HG02610 (cell line): Measurements from ENCODE around the gene TASL.
"Not testable (repeated sequence)": the region's sequence is repeated elsewhere in the genome, so short reads cannot be mapped to it uniquely, and the experiment has no call there.

ENCODE experiments used
- ATAC-seq: cut with Tn5 transposase; IDR thresholded peaks from one replicate; pipeline ENCODE4 v1.9.1; 2021; ENCODE audit warnings: mild to moderate bottlenecking, moderate library complexity; ENCODE audit not compliant: unreplicated experiment

Gene TASL

DNA sequence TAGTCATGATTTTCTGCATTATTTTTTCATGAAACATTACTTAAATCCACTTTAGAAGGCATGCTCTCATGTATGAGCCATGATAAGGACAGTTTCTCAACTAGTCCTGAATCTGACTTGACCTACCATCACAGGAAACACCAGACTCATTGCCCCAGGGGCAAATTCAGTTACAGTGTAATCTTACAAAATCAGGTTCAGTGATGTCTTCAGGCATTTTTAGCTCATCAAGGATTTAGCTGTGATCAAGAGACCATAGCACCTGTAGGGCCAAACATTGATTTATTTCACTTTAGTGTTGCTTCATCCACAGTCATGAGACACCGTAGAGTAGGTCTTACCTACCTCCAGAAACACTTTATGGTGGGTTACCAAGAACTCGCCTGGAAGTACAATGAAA lies 3.1 kb upstream of the TASL start:
- no peak for ATAC-seq

GRCh38 chrX:30576881-30577280 lies 685 bp downstream of the TASL start:
- no peak for ATAC-seq

GRCh38 chrX:30573125-30573524 lies 4.4 kb downstream of the TASL start:
- no peak for ATAC-seq

DNA sequence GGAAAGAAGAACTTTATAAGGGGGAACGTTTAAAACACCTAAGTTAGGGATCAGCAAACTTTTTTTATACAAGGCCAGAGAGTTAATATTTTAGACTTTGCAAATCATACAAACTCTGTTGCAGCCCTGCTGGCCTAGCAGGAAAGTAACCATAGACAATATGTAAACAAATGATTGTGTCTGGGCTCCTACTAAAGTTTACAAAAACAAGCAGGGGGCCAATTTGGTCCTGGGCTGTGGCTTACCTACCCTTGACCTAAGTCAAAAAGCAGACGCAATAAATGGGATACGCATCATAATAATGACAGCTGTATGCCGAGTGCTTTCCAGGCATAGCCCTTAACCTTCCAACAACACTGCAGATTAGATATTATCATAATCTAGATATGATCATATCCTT lies 4.9 kb downstream of the TASL start:
- no peak for ATAC-seq

DNA sequence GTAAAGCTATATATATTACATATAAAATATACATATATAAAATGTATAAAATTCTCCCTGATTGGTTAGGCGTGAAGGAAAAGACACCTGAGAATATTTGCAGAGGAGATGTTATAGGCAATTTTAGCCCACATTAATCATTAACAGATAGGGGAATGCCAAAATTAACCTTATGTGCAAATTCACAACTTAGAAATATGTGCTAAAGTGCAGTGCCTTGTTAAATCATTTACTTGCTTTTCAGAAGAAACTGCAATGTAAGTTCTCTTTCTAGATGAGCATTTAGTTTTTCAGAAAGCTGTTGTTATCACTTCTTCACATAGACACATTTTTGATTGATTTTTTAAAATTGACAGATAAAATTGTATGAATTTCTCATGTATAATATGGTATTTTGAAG lies 5.6 kb downstream of the TASL start:
- ATAC-seq, result no peak

DNA sequence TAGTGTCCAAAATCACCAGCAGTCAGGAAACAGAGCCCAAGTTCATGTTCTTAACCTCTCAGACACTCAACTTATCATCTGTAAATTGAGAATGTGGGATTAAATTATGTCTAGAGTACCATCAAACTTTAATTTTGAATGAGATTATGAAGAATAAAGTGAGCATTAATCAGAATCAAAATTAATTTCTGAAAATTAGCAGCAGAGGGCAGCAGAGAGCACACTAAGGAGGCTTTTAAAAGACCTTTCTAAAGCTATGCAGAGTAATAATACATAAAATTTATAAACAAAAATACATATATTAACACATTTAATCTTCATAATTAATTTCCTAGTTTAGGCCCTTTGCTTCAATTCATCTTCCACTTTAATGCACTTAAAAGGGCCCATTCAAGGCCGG lies 7.1 kb downstream of the TASL start:
- no peak for ATAC-seq

DNA sequence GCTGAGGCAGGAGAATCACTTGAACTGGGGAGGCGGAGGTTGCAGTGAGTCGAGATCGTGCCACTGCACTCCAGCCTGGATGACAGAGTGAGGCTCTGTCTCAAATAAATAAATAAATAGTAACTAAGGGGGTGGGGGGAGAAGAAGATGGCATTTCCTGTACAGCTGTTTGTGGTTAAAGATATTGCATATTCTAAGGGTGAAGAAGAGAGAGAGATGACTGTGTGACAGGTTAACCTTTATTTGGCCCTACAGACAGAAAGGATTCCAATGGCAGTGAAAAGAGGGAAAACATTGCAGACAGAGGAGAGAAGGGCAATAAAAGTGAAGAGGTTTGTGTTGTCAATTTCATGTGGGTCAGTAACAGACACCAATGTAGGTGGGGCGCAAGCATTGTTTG lies 9.4 kb downstream of the TASL start:
- peak; percentile 64 for ATAC-seq

DNA sequence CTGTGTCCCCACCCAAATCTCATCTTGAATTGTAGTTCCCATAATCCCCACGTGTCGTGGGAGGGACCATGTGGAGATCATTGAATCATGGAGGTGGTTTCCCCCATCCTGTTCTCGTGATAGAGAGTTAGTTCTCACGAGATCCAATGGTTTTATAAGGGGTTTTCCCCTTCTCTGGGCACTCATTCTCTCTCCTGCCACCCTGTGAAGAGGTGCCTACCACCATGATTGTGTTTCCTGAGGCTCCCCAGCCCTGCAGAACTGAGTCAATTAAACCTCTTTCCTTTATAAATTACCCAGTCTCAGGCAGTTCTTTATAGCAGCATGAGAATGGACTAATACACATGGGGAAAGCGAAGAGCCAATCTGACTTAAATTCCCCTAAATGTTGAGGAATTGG lies 14.5 kb downstream of the TASL start:
- ATAC-seq, result not testable (repeated sequence)

DNA sequence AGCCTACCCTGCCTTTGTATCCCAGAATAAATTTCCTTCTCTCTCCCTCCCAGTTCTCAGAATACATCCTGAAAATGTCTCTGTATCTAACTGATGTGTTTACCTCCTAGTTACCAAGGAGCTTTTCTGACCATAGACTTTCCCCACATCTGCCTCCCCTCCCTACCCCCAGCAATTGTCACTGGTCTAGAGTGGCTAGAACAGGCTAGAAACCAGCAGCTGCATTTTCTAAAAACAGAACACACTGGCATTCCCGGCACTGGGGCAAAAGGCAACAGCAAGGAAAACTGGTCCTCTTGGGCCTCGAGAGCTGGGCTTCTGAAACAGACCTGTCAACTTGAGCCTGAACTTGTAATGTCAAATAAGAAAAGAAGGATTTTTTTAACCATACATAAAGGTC lies 16.4 kb downstream of the TASL start:
- ATAC-seq, result no peak

DNA sequence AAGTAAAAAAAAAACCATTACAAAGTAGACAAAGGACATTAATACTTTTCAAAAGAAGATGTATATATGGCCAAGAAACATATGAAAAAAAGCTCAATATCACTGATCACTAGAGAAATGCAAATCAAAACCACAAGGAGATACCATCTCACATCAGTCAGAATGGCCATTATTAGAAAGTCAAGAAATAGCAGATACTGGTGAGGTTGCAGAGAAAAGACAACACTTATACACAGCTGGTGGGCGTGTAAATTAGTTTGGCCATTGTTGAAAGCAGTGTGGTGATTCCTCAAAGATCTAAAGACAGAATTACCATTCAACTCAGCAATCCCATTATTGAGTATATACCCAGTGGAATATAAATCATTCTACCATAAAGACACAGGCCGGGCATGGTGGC lies 39.3 kb downstream of the TASL start:
- no peak for ATAC-seq

DNA sequence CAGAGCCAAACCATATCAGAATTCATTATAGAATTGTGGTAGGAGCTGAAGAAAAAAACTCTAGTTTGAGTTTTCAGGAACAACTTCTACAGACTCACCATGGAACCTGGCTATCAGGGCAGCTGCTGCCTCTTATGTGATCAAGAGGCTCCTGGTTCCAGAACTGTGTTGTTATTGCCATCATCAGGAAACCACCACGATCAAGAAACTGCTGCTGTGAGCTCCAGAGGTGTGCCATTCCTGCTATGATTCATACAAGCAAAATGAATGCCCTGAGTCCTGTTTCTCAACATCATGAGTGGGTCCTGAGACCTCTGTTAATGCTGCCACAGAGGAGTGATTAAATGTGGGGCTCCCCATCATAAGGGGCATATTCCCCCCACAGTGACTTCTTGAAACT lies 43.7 kb downstream of the TASL start:
- ATAC-seq, result no peak

GRCh38 chrX:30533266-30533665 lies 44.3 kb downstream of the TASL start:
- ATAC-seq, result no peak

GRCh38 chrX:30530606-30531005 lies 47.0 kb downstream of the TASL start:
- ATAC-seq, result no peak

GRCh38 chrX:30525732-30526131 lies 51.8 kb downstream of the TASL start:
- ATAC-seq, result no peak

GRCh38 chrX:30521440-30522182 lies 56.0 kb downstream of the TASL start:
- no peak for ATAC-seq

DNA sequence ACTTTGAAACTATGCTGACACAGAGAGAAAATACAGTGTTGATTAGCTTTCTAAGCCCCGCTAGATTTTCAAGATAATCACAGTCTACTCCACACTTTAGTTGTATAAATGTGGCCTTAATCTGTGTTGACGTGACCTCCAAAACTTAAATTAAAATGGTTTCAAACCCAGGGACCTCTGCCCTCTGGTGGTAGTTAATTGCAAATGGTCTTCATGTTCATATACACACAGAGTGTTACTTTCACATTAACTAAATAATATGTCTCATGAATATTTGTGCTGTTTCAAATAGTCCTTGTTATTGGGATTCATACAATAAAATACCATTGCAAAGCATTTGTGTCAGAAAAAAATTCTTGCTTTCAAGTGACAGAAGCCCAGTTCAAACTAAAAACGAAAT lies 64.3 kb downstream of the TASL start:
- no peak for ATAC-seq
